ENCODE results near the gene NPR3. TPM values are rescaled to one million over a fixed set of nuclear protein-coding genes. Genes with fewer than 3 reads are reported as not detected.

The NPR3 gene
- total RNA-seq, 1 donor from 2014 or later = 3.8 TPM

DNA sequence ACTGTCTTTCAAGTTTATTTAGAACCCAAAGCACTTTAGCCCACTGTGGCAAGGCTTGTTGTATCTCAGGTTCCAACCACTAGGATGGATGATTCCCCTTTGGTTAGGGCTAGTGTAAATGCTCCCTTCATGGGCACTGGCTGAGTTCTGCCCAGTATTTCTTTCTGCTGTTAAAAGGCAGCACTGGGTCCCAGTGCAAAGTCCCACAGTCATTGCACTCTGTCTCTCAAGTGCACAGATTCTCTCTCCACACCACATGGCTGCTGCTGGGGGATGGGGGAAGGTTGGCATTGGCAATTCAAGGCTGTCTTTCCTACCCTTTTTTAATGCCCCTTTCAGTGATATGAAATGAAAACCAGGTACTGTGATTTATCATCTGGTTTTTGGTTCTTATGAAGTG, 7.2 kb upstream of the NPR3 start:
- Mint-ChIP-seq H3K4me3 (no peak overlapping the region), H3K36me3 (no peaks in the 10 kb centered on the region), H3K27me3 (ENCODE audit: low read depth) (peaks cover 57% of the 10 kb centered on the region), H3K9me3 (peaks cover 9% of the 10 kb centered on the region), H3K27ac (no peak overlapping the region), H3K4me1 (peaks cover 1% of the 10 kb centered on the region)
- TF ChIP-seq, protein P1, sequence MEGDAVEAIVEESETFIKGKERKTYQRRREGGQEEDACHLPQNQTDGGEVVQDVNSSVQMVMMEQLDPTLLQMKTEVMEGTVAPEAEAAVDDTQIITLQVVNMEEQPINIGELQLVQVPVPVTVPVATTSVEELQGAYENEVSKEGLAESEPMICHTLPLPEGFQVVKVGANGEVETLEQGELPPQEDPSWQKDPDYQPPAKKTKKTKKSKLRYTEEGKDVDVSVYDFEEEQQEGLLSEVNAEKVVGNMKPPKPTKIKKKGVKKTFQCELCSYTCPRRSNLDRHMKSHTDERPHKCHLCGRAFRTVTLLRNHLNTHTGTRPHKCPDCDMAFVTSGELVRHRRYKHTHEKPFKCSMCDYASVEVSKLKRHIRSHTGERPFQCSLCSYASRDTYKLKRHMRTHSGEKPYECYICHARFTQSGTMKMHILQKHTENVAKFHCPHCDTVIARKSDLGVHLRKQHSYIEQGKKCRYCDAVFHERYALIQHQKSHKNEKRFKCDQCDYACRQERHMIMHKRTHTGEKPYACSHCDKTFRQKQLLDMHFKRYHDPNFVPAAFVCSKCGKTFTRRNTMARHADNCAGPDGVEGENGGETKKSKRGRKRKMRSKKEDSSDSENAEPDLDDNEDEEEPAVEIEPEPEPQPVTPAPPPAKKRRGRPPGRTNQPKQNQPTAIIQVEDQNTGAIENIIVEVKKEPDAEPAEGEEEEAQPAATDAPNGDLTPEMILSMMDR (IDR thresholded peaks at IDR 0.05; ENCODE audit: unreplicated experiment) = no peak
- DNase-seq (ENCODE audit: low spot score in 2 of 2, unreplicated experiment in 2 of 2) = no peak

DNA sequence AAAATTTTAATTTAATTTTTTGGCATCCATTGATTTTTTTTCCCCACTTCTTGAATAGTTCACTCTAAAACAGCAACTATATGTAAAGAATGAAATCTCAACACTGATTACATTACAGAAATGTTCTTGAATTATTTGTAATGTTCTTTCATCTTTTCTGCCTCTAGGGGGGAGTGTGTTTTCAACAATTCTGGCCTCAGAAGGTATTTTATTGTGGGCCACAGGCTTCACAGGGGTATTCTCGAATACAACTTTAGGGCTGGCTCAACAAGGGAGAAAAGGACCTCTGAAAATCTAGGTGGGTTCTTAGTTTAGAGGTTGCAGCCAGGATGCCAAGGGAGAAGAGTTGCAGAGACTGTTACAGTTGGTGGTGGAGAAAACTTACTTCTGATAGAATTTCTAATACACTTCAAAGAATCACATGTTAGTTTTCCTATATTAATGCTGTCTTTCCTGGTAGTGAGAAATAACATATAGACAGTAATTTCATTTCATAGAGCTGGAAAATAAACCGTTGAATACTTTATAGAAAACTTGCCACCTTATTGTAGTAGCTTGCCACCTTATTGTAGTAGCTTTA, 3.6 kb upstream of the NPR3 start:
- no peak overlapping the region for H3K27ac Mint-ChIP-seq
- H3K36me3 Mint-ChIP-seq = no peaks in the 10 kb centered on the region
- no peak overlapping the region for H3K4me3 Mint-ChIP-seq
- H3K4me1 Mint-ChIP-seq = peaks cover 24% of the 10 kb centered on the region
- DNase-seq (ENCODE audit: low spot score in 2 of 2, unreplicated experiment in 2 of 2) = no peak
- TF ChIP-seq, protein P1 (IDR thresholded peaks at IDR 0.05; ENCODE audit: unreplicated experiment) = peak; percentile 71
- H3K9me3 Mint-ChIP-seq = no peaks in the 10 kb centered on the region
- peaks cover 77% of the 10 kb centered on the region for H3K27me3 Mint-ChIP-seq (ENCODE audit: low read depth)

- no peak overlapping the region for H3K27ac Mint-ChIP-seq
- H3K4me3 Mint-ChIP-seq = no peak overlapping the region
- DNase-seq (ENCODE audit: low spot score in 2 of 2, unreplicated experiment in 2 of 2) = no peak
- H3K4me1 Mint-ChIP-seq = peaks cover 33% of the 10 kb centered on the region
- H3K36me3 Mint-ChIP-seq = no peaks in the 10 kb centered on the region
- H3K9me3 Mint-ChIP-seq = no peaks in the 10 kb centered on the region
- peaks cover 86% of the 10 kb centered on the region for H3K27me3 Mint-ChIP-seq (ENCODE audit: low read depth)
- TF ChIP-seq, protein P1 (IDR thresholded peaks at IDR 0.05; ENCODE audit: unreplicated experiment) = no peak
Observed at GRCh38 chr5:32708949-32709348, 2.2 kb upstream of the NPR3 start.

- H3K27me3 Mint-ChIP-seq (ENCODE audit: low read depth) = peaks cover 87% of the 10 kb centered on the region
- no peak overlapping the region for H3K27ac Mint-ChIP-seq
- peaks cover 37% of the 10 kb centered on the region for H3K4me1 Mint-ChIP-seq
- TF ChIP-seq, protein P1 (IDR thresholded peaks at IDR 0.05; ENCODE audit: unreplicated experiment) = peak; percentile 77
- no peaks in the 10 kb centered on the region for H3K9me3 Mint-ChIP-seq
- DNase-seq (ENCODE audit: low spot score in 2 of 2, unreplicated experiment in 2 of 2) = peak in 1 of 2 experiments; percentile 72
- peak overlapping the region; percentile 70 for H3K4me3 Mint-ChIP-seq
- no peaks in the 10 kb centered on the region for H3K36me3 Mint-ChIP-seq
Observed at GRCh38 chr5:32709750-32710549, 1.2 kb upstream of the NPR3 start.

GRCh38 chr5:32711362-32711680, 200 bp downstream of the NPR3 start:
- Mint-ChIP-seq H3K27ac (no peak overlapping the region), H3K4me1 (peaks cover 37% of the 10 kb centered on the region)

More at GRCh38 chr5:32711362-32711680, 200 bp downstream of the NPR3 start:
- DNase-seq (ENCODE audit: low spot score in 2 of 2, unreplicated experiment in 2 of 2) = no peak
- Mint-ChIP-seq H3K4me3 (peak overlapping the region; percentile 62), H3K27me3 (ENCODE audit: low read depth) (peaks cover 86% of the 10 kb centered on the region), H3K9me3 (no peaks in the 10 kb centered on the region), H3K36me3 (no peaks in the 10 kb centered on the region)
- TF ChIP-seq, protein P1 (IDR thresholded peaks at IDR 0.05; ENCODE audit: unreplicated experiment) = no peak
